ENCODE results near the gene FAM120B.
A peak's percentile ranks its signal among the peaks of the same experiment; 100 is the strongest.

The FAM120B gene

GRCh38 chr6:170451762-170452651 is 145.4 kb downstream of the FAM120B start:
- FAIRE-seq: no peak
- no peak for DNase-seq (ENCODE audit: insufficient read length, low spot score)

GRCh38 chr6:170452767-170453545 is 146.4 kb downstream of the FAM120B start:
- FAIRE-seq: peak; percentile 89
- no peak for DNase-seq (ENCODE audit: insufficient read length, low spot score)

- FAIRE-seq (no peak), DNase-seq (ENCODE audit: insufficient read length, low spot score) (no peak)
Measured at GRCh38 chr6:170453586-170454511, 147.3 kb downstream of the FAM120B start.

GRCh38 chr6:170454512-170455285 is 148.1 kb downstream of the FAM120B start:
- FAIRE-seq (no peak), DNase-seq (ENCODE audit: insufficient read length, low spot score) (no peak)

- FAIRE-seq (no peak), DNase-seq (ENCODE audit: insufficient read length, low spot score) (no peak)
Measured at GRCh38 chr6:170455335-170455979, 148.9 kb downstream of the FAM120B start.

- FAIRE-seq (no peak), DNase-seq (ENCODE audit: insufficient read length, low spot score) (no peak)
Measured at GRCh38 chr6:170456334-170456733, 149.8 kb downstream of the FAM120B start.
